DND-41 (cell line): ENCODE measurements around the gene INSC.

Source experiments
- EZH2 ChIP-seq: IDR thresholded peaks from 3 replicates; pipeline ENCODE4 v1.6.1; 2012; ENCODE audit warnings: borderline replicate concordance, low read depth, mild to moderate bottlenecking, moderate library complexity, low read length, inconsistent platforms; ENCODE audit not compliant: severe bottlenecking
- TF ChIP-seq, protein P1 (sequence below): IDR thresholded peaks from 2 replicates; pipeline ENCODE4 v1.5.1; 2012; ENCODE audit warnings: borderline replicate concordance, low read length, moderate library complexity, mild to moderate bottlenecking; ENCODE audit not compliant: poor library complexity, severe bottlenecking; ENCODE audit errors: extremely low read depth

DNA sequence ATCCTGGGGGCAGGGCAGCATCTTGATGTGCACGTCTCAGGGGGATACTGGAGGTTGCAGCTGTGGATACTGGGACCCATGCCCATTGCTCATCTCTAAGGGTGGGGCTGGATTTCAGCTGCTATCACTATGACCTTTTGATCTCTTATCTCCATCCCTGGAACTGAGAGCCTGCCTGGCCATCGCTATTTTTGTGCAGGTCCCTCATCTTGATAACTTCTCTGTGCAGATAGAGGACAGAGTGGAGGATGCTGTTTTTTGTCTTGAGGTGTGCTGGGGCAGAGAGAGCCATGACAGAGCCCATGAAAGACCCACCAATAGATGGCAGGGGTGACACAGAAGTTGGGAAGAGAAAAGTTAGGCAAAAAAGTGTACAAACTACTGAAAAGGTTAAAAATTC, 5.1 kb upstream of the INSC start:
- TF ChIP-seq, protein P1, sequence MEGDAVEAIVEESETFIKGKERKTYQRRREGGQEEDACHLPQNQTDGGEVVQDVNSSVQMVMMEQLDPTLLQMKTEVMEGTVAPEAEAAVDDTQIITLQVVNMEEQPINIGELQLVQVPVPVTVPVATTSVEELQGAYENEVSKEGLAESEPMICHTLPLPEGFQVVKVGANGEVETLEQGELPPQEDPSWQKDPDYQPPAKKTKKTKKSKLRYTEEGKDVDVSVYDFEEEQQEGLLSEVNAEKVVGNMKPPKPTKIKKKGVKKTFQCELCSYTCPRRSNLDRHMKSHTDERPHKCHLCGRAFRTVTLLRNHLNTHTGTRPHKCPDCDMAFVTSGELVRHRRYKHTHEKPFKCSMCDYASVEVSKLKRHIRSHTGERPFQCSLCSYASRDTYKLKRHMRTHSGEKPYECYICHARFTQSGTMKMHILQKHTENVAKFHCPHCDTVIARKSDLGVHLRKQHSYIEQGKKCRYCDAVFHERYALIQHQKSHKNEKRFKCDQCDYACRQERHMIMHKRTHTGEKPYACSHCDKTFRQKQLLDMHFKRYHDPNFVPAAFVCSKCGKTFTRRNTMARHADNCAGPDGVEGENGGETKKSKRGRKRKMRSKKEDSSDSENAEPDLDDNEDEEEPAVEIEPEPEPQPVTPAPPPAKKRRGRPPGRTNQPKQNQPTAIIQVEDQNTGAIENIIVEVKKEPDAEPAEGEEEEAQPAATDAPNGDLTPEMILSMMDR: no peak
- no peak for TF ChIP-seq EZH2
